NCI-H82 treated with DMSO at 0.1 percent for 48 hours (cell line): ENCODE measurements around the gene CLCN5.

Source experiments
- DNase-seq: peaks from one replicate; lab custom pipeline; 2025; ENCODE audit not compliant: unreplicated experiment; lab: John Stamatoyannopoulos, UW

The CLCN5 gene

DNA sequence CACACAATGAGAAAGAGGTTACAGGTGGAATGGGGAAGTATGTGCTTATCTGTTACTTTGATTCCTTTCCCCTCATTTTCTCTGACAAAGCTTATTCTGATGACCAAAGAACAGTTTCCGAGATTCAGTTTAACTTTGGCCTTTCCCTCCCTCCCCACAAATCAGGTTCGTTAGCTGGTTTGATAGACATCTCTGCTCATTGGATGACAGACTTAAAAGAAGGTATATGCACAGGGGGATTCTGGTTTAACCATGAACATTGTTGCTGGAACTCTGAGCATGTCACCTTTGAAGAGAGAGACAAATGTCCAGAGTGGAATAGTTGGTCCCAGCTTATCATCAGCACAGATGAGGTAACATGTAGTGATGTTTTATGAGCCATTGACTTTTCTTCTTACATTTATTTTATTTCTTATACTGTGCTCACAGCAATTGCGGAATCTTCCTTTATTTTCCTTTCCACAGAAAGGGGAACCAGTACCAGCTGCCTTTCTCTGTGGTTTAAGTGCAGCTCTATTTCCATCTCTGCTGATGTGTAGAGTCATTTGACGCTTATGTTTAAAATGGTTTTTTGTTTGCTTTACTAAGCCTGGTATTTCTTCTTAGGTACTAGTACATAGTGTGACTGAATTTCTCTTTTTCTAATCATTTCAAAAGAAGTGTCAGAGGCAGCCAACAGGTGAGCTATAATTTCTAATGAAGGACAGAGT lies 153.4 kb downstream of the CLCN5 start:
- DNase-seq = no peak

DNA sequence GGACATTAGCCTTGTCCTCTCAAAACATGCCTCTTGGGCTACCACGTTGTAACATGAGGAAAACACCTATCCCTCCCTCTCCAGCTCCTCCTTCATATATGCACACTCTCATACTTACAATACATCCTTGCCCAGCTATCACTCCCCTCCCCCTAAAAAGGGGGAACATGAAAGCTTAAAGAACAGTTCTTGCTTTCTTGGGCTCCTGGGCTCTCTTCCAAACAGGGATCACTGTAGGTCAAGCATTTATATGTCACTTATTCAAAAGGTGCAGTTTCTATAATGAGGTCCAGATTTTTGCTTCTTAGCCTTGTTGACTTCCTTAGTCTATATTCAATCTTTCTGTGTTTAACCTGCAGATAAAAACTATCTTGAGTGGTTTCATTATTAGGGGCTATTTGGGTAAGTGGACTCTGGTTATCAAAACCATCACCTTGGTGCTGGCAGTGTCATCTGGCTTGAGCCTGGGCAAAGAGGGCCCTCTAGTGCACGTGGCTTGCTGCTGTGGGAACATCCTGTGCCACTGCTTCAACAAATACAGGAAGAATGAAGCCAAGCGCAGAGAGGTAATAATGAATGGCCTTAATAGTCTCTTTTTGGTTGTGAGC lies 159.0 kb downstream of the CLCN5 start:
- peak; percentile 1 for DNase-seq

DNA sequence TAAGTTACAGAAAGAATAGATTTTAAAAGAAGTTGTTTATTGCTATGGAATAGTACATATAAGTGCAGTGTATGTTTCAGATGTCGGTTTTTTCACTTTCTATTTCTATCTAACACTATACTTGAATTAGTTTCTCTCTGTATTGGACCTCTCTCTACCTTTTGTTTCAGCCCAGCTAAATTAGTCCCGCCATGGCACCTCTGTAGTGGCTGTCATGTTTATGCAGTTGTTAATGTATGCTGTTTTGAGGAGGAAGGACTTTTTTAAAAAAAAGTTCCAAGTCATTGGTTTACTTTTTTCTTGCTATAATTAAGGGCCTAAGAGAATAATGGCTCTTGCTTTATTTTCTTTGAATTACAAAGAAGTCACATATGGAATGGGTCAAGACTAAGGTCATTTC lies 160.3 kb downstream of the CLCN5 start:
- no peak for DNase-seq

DNA sequence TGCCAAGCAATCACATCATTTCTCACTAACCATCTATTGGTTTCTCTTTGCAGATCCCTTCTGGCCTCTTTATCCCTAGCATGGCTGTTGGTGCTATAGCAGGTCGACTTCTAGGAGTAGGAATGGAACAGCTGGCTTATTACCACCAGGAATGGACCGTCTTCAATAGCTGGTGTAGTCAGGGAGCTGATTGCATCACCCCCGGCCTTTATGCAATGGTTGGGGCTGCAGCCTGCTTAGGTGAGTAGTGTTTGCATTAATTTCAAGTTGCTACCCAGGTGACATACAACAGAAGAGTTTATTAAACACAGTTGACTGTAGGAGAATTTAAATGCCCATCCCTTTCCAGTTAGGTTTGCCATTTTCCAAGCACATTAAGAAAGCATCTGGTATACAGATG lies 166.2 kb downstream of the CLCN5 start:
- DNase-seq = no peak

DNA sequence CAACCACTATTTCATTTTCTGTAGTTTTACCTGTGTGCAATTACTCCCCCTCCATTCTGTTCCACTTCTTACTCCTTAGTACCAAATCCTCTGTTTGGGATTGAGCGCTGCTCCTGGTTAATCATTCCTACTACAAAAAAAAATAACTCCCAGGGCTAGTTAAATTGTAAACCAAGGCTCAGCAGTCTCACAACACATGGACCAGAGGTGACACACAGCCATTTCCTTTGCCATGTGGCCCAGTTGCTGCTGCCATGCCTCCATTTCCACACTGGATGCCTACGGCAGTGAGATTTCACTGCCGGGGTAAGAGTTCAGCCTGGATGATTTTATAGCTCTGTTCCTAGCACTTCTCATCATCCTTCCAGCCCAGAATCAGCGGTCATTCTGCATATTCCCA lies 171.2 kb downstream of the CLCN5 start:
- DNase-seq = no peak

DNA sequence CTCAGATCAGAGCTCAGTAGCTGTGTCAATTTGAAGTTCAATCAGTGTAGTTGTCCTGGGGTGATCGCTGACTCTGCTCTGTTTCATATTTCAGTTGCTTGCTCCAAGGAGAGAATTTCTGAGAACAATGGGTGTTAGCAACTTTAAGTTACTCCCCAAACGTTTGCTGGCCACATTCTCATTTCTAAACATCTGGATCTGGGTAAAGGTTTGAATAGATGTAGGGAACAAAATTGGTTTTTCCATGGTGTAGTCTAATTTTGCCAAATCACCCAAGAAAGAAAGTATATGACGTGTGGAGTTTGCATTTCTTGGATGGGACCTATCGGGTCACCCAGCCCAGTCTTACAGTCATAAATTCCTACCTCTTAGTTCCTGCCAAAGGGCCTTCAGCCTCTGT lies 174.7 kb downstream of the CLCN5 start:
- no peak for DNase-seq

DNA sequence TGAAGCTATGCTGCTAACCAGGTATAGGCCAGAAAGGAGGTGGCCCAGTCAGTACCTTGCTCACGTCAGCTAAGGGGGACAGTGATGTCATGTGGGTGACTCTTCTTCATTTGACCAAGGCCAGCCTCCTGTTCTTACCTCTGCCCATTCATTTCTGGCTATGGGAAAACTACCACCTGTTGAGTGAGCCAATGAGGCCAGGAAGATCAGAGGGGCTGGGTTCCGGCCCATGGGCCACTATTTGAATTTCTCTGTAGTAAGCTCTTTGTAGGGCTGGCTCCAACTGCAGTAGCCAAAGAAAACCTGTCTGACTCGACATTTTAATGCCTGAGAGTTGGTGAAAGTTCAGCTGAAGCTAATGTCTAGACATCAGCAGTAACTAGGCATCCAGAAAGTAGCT lies 175.8 kb downstream of the CLCN5 start:
- DNase-seq = no peak

DNA sequence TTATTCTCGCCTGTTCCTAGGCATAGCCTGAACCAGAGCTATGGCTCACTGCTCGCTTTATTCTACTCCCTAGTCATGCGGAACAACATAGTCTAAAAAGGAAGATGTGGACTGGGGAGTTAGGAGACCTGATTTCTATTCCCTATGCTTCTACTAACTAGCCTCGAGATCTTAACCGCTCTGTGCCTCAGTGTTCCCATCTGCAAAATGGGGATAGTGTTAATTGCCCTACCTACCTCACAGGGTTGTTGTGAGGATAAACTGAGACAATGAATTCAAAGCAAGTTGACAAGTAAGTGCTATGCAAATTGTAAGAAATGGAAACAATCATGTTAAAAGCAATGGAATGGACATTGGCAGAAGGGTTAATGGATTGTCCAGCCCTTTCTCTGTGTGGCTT lies 176.4 kb downstream of the CLCN5 start:
- DNase-seq = no peak

DNA sequence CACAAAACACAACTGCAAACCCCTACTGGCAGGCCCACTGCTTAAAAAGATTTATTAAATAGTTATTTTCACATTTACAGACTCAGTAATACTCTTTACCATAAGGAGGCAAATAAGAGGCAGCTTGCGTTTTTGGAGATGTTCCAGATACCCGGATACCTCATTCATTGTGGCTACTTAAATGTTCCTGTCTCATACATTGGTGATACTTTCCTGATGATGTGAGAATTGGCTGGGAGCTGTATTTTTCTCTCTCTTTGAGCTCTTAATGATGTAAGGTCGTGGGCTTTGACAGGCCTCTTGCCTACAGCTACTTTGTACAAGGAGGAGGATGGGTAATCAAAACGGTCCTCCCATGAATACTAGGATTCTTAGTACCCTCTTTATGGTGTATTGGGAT lies 176.9 kb downstream of the CLCN5 start:
- DNase-seq = no peak

DNA sequence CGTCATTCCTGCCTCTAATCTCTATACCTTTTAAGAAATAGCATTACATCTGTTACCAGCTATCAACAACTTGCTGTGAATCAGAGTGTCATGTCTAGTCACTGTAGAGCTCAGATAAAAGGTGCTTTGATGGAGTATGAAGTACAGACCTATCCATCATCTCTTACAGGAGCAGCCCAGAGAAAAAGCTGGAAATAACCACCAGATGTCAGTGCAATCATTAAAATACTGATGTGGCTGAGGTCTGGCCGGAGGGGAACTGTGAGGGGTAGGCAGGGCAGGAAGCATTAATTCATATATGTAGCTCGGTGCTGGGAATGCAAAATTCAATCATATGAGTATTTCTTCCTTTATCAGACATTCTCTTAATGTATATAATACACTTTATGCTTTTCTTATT lies 177.8 kb downstream of the CLCN5 start:
- DNase-seq = peak; percentile 2

DNA sequence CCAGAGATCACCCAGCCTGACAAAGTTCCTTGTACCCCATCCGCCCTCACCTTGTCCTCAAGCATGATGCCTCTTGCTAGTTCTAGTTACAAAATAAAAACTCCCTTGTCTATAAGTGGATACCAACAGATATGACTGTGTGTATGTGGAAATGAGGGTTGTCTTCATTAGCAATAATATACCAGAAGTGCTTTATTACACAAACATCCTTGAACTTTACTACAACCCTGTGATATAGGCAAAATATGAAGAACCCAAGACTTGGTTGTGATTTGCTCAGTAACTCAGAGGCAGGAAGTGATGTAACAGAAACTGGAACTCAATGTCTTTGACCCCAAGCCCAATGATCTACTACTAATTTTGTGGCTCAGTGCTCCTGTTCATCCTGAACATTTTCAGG lies 180.8 kb downstream of the CLCN5 start:
- DNase-seq = no peak

DNA sequence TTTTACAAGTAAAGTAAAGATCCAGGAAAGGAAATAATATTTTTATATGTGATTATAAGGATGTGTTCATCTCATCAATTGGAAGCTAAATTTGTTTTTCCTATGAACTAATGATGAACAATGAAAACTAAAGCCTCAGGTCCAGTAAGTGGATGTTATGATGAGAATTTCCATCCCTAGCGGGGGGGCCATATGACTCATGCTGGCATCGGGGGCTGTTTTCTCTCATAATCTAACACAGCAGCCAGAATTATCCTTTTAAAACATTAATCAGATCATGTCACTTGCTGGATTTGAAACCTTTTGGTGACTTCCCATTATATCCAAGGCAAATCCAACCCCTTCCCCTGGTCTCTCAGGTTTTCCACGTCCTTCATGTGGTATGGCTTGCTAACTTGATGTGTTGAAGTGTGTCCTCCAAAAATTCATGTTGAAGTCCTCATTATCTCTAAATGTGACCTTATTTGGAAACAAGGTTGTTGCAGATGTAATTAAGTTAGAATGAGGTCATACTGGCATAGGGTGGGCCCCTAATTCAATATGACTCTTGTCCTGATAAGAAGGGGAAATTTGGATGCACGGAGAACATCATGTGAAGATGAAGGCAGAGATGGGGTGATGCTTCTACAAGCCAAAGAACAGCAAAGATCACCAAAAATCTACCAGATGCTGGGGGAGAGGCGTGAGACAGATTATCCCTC lies 181.6 kb downstream of the CLCN5 start:
- DNase-seq = peak; percentile 0

DNA sequence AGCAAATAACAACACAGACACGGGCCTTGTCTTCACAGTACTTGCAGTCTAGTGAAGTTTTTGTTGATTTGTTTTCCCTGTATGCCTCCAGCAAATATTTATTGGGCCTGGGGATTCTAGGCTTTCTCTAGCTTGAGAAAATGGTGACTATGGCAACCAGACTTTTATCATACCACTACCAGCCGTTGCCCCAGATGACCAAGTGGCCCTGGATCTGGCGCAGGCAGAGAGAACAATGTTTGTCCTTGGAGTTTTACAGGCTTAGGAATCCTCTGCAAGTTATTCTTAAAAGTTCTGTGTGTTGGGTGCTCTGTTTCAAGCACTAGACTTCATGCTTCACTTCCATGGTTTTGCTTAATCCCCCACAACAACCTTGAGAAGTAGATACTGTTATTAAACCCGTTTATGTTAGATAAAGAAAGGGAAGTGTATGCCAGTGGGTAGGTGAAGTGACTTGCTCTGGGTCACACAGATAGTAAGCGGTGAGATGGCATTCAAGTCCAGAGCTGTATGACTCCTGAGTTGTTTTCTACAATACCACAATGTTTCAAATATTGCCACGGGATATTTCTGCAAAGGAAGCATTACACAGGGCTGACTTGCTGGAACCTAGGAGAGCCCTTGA lies 183.8 kb downstream of the CLCN5 start:
- no peak for DNase-seq

DNA sequence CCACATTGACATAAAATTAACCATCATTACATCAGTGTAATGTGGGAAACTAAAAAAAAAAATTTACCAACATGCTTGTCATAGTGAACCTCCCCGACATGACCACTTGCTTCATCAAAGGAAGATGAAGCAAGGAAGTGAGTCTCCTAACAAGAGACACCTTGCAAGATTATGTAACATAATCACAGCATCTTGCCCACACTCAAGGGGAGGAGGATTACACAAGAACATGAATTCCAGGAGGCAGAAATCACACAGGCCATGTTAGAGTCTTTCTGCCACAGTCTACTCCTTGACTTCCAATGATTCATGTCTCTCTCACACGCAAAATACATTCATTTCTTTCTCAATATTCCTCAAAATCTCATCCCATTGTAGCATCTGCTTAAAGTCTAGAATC lies 185.1 kb downstream of the CLCN5 start:
- DNase-seq = no peak

DNA sequence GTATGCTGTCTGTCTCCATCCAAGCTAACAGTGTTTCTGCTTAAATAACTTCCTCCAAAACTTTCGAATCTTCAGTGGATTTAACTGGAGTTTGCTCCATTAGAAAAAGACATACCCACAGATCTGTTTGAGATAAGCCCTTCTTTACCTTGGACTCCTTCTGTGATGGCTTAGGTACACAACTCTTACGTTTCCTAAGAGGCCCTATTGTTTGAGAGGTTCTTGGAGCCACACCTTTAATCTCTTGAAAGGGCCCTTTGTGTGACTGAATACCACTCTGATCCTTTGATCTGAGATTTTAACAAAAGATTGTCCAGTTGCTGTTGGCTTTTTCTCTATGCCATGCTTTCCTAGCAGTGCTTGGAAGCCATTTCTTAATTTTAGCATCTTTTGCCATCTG lies 185.9 kb downstream of the CLCN5 start:
- no peak for DNase-seq

DNA sequence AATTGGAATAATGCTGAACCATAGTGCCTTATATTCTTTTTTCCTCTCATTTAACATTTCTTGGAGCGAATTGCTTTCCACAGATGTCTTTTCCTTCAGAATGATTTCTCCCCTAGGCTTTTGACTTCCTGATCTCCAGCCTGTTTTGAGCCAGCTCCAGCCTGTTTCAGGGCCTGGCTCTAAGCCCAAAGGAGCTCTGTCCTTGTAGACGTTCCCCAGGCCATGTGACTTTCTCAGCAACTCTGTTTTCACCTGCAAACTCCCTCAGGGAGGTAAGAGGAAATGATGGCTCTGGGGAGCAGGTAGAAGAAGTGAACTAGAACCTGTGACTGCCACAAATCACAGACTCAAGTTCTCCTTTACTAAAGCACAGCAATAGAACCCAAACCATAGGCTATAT lies 189.3 kb downstream of the CLCN5 start:
- no peak for DNase-seq

DNA sequence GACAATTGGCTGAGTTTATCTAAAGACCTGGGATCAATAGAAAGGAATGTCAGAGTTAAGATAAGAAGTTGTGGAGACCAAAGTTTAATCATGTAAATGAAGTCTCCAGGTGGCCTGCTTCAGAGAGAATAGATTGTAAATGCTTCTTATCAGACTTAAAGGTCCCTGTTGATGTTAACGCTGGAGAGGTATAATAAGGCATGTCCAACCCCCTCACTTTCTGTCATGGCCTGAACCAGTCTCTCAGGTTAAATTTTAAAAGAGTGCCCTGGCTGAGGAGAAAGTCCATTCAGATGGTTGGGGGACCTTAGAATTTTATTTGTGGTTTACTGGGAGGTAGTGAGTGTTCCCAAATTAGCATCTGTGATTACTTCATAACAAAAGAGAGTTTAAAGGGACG lies 191.7 kb downstream of the CLCN5 start:
- no peak for DNase-seq

DNA sequence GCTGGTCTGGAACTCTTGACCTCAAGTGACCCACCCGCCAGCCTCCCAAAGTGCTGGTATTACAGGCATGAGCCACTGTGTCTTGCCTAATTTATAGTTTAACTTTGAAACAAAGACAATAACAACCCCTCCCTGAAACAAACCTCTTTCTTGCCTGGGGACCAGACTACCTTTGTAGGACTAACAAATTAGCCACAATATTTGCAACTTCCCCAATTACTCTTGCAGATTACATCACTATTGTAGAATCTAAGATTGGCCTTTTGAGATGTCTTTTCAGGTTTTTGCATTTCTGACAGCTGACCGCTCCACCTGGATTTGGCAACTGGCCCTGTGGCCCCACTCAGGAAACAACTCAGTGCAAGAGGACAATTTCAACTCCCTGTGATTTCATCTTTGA lies 193.6 kb downstream of the CLCN5 start:
- no peak for DNase-seq

DNA sequence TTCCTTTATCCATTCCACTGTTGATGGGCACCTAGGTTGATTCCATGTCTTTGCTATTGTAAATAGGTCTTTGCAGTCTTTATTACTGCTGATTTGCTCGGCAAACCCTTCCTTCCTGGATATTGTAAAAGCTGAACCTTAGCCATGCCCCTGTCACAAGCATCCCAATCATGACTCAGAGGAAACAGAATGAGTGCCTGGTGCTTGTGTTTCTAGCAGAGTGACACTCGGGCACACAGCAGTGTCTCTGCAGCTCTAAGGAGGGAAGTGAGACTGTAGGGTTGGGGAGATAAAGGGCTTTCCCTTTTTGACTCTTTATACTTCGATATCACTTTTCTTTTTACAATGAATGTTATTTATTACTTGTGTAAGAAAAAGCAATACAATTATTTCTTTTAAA lies 195.1 kb downstream of the CLCN5 start:
- no peak for DNase-seq

DNA sequence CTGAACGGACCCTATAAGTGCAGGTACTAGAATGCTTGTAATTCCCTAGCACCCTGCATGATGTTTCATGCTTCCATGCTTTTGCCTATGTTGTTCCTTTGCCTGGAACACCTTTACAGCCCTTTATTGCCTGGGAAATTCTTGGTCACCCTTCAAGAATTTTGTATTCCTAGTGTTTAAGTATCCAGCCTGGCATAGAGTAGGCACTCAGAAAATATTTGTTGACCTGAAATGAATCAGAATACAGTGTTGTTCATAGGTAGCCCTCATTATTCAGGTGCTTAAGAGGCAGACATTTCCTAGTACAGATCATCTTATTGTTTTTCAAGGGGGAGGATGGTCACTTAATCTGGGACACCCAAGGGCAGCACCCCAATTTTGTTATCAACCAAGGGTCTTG lies 203.1 kb downstream of the CLCN5 start:
- DNase-seq = no peak

DNA sequence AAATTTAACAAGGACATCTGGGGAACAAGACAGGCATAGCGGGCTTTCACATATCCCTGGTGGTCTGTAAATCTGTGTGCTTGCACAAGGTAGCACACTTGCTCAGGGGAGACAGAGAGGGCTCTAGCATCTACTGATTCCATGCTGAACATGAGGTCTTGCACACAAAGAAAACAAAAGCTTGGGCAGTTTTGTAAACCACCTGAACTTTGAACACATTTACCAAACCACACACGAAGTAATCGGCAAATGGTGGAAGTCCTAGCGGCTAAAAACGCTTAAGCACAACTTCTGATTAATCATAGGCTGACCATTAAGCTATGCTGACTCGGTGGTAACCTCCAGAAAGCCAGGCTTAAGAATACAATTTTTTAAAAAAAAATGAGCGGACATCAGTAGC lies 225.6 kb downstream of the CLCN5 start:
- no peak for DNase-seq
